Measurements from ENCODE around the gene WNT2. TPM values are rescaled to one million over a fixed set of nuclear protein-coding genes. Genes with fewer than 3 reads are reported as not detected.
"Not testable (repeated sequence)": the region's sequence is repeated elsewhere in the genome, so short reads cannot be mapped to it uniquely, and the experiment has no call there.

WNT2 gene
- total RNA-seq, 1 donor: under 0.01 TPM

DNA sequence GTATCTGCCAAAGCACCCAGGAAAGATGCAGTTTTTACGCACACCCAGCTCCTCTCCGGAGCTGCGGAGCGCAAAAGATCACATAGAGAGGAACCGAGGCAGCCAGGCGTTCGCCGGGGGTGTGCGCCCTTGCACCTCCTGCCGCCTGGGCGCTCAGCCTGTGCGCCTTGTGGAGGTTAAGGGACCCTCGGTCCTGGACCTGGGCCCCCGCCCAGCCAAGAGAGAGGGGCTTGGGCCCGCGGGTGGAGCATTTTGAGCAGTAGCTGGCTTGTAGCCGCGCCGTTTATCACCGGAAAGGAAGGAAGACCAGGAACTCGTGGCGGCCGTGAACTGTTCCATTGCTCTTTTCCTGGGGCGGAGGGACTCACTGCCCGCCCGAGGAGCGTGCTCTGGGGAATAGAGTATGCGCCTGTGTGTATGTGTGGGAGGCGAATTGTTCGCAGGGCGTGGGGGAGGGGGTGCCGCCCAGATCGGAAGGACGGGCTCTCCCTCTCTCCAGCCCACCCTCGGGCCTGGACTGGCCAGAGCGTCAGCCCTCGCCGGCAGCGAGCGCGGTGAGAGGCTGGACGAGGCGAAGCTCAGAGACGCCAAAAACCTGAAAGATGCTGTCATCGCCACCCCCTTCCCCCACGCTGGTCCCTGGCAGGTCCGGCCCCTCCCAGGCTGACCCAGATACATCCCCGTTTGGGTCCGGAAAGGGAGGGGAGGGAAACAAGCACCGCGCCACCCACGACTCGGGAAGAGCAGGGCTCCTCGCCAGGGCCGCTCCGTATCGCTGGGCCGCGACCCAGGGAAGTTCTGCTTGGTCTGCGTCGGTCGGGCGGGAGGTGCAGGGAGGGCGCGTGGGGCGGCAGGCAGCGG is 1.2 kb upstream of the WNT2 start:
- no peak overlapping the region for H3K4me3 ChIP-seq (ENCODE audit: low read length)
- no peaks in the 10 kb centered on the region for H3K9me3 ChIP-seq (ENCODE audit: low read depth, low read length)
- peaks cover 68% of the 10 kb centered on the region for H3K27me3 ChIP-seq (ENCODE audit: insufficient read depth, low read length)
- no peaks in the 10 kb centered on the region for H3K4me1 ChIP-seq (ENCODE audit: insufficient read depth, low read length)

DNA sequence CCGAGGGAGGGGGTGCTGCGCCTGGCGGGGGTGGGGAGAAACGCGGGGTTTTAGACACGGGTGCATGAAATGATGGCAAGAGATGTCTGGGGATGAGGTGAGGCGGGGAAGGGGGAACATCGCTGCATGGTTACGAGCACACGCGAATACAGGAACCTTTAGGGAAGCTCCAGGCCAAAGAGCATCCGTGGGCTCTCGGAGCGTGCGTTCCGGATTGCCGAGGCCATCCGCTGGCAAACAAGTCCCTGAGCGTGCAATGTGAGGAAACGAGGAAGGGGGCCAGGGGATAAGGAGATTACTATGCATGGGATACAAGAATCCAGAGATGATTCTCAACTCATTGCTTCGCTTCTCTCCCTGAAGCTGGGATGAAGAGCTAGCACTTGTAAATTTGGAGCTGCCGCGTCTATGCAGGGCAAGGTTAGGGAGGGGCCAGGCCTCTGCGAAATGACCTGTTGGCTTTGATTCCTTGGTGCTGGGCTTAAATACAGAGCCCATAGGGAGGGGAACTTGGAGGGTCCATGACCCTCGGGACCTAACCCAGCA is 520 bp upstream of the WNT2 start:
- Histone ChIP-seq H3K9me3 (ENCODE audit: low read depth, low read length) (no peaks in the 10 kb centered on the region), H3K4me1 (ENCODE audit: insufficient read depth, low read length) (no peaks in the 10 kb centered on the region), H3K27me3 (ENCODE audit: insufficient read depth, low read length) (peaks cover 68% of the 10 kb centered on the region), H3K4me3 (ENCODE audit: low read length) (no peak overlapping the region)

DNA sequence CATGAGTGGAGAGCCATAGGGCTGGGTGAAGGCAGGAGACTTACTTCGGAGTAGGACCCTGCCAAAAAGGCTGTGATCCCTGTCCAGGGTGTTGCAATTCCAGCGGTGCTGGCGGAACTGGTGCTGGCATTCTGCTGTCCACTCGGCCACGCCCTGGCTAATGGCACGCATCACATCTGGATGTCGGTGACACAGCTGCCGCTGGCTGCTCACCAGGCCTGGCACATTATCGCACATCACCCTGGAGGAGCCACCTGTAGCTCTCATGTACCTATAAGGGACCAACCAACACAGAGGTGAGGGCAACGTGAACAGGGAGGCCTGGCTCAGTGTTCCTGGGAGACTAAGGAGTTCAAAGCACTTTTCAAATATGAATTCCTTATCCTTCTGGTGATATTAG is 2.3 kb downstream of the WNT2 start:
- no peak overlapping the region for H3K4me3 ChIP-seq (ENCODE audit: low read length)
- no peaks in the 10 kb centered on the region for H3K4me1 ChIP-seq (ENCODE audit: insufficient read depth, low read length)
- no peaks in the 10 kb centered on the region for H3K9me3 ChIP-seq (ENCODE audit: low read depth, low read length)
- H3K27me3 ChIP-seq (ENCODE audit: insufficient read depth, low read length): peaks cover 54% of the 10 kb centered on the region

DNA sequence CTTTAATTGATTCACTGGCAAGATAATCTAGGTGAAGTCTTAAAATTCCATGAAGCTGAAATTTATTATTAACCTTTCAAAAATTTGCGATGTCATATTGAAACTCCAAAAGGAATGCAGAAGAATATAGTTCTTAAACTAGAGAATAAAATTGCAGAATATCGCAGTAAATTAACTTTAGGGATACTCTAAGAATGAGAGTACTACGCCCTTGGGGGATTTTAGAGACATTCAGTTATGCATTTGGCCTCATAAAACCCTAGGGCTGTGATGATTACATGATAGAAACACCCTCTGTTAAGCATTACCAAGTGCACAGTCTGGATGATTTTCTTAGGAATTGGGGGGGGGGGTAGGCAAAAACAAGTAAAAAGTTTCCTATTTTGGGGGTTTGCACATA is 3.7 kb downstream of the WNT2 start:
- H3K4me3 ChIP-seq (ENCODE audit: low read length): no peak overlapping the region
- peaks cover 41% of the 10 kb centered on the region for H3K27me3 ChIP-seq (ENCODE audit: insufficient read depth, low read length)
- H3K9me3 ChIP-seq (ENCODE audit: low read depth, low read length): no peaks in the 10 kb centered on the region
- H3K4me1 ChIP-seq (ENCODE audit: insufficient read depth, low read length): no peaks in the 10 kb centered on the region

DNA sequence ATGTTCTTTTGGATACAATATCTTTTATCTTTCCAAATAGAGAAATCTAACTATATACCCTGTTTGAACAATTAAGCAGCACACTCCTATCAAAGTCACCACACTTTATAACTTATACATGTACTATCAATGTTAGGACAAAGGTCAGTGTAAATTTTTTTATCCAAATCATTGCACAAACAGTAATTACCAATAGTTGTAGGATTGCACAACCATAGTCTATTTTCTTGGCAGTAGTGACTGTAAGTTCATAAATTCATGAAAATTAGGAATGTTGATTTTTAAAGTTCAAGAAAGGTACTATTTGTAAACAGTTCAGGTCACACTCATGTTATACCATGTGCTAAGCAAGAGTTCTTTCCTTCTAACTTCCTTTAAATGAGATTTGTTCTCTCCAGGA is 9.3 kb downstream of the WNT2 start:
- no peaks in the 10 kb centered on the region for H3K9me3 ChIP-seq (ENCODE audit: low read depth, low read length)
- H3K4me1 ChIP-seq (ENCODE audit: insufficient read depth, low read length): no peaks in the 10 kb centered on the region
- H3K27me3 ChIP-seq (ENCODE audit: insufficient read depth, low read length): no peaks in the 10 kb centered on the region
- no peak overlapping the region for H3K4me3 ChIP-seq (ENCODE audit: low read length)

DNA sequence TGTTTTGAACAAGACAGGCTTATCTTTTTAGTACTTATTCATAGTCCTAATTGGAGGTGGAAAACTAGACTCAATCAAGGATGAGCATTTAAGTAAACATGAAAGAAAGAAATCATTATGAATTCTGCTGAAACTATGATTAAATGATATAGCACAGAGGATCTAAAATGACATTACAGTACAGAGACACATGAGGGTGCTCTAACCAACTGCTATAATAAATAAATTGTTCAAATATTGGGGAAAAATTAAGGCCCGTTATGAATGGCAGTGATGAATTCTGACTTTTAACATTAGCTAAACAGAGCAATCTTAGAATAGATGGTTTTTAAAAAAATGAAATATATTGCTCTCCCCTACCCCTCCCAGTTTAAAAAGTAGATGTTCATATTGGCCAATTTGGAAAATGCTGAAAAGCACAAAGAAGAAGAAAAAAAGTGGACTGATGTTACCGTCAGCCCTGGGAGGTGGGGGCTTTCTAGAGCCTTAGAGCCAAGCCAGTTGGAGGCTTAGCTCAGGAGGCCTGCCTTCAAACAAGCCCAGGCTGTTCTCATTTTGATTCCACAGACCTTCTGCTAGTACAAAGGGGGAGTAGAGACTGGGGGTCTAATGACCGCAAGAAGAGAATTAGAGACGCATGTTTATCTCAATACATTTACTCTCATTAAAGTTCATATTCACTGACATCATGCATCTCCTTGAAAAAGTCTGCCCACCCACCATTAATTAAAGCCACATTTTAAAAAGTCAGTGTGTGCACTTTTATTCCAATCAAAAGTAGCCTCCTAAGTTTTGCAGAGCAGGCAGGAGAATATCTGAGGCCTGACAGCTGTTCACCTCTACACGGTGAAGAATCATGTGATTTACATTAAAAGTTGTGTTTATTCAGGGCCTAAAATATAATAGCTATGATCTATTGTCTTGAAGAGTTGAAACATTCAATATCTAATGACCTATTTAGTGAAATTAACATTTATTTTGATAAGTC is 10.0 kb downstream of the WNT2 start:
- H3K9me3 ChIP-seq (ENCODE audit: low read depth, low read length): no peaks in the 10 kb centered on the region
- H3K27me3 ChIP-seq (ENCODE audit: insufficient read depth, low read length): no peaks in the 10 kb centered on the region
- H3K4me1 ChIP-seq (ENCODE audit: insufficient read depth, low read length): no peaks in the 10 kb centered on the region
- H3K4me3 ChIP-seq (ENCODE audit: low read length): no peak overlapping the region

DNA sequence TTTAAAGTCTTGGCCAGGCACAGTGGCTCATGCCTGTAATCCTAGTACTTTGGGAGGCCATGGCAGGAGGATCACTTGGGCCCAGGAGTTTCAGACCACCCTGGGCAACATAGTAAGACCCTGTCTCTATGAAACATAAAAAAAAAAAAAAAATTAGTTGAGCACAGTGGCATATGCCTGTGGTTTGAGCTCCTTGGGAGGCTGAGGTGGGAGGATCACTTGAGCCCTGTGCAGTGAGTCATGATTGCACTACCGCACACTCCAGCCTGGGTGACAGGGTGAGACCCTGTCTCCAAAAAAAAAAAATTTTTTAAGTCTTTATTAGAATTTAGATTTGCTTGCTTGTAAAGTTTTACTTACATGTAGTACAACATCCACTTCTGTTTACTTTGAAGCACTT is 14.0 kb downstream of the WNT2 start:
- no peak overlapping the region for H3K4me3 ChIP-seq (ENCODE audit: low read length)
- H3K4me1 ChIP-seq (ENCODE audit: insufficient read depth, low read length): no peaks in the 10 kb centered on the region
- no peaks in the 10 kb centered on the region for H3K27me3 ChIP-seq (ENCODE audit: insufficient read depth, low read length)
- H3K9me3 ChIP-seq (ENCODE audit: low read depth, low read length): no peaks in the 10 kb centered on the region

DNA sequence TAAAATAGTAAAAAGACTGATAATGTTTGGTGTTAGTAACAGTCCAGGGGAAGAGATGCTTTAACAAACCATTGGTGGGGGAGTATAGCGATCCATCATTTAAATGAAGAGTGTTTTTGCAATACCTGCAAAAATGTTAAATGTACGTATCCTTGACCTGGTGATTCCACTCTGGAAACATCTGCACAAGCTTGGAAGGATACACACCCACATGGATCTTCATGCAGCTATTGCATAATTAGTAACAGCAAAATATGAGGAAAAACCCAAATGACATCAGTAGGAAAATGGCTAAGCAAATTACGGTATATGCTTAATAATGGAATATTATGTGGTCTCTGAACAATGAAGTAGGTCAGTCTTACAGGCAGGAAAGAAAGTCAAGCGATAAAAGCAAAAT is 20.5 kb downstream of the WNT2 start:
- H3K9me3 ChIP-seq (ENCODE audit: low read depth, low read length): no peaks in the 10 kb centered on the region
- no peak overlapping the region for H3K4me3 ChIP-seq (ENCODE audit: low read length)
- no peaks in the 10 kb centered on the region for H3K27me3 ChIP-seq (ENCODE audit: insufficient read depth, low read length)
- no peaks in the 10 kb centered on the region for H3K4me1 ChIP-seq (ENCODE audit: insufficient read depth, low read length)

DNA sequence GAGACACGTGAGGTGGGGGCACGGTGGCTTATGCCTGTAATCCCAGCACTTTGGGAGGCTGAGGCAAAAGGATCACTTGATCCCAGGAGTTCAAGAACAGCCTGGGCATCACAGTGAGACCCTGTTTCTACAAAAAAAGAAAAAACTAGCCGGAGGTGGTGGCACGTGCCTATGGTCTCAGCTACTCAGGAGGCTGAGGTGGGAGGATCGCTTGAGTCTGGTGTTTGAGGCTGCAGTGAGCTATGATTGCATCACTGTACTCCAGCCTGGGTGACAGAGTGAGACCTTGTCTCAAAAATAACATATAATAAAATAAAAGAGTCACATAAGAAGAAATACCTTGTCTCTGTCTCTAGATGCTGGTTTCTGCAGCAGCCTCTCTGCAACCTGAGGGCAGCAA is 22.4 kb downstream of the WNT2 start:
- H3K4me3 ChIP-seq (ENCODE audit: low read length); H3K4me1 ChIP-seq (ENCODE audit: insufficient read depth, low read length); H3K27me3 ChIP-seq (ENCODE audit: insufficient read depth, low read length); H3K9me3 ChIP-seq (ENCODE audit: low read depth, low read length): not testable (repeated sequence)

DNA sequence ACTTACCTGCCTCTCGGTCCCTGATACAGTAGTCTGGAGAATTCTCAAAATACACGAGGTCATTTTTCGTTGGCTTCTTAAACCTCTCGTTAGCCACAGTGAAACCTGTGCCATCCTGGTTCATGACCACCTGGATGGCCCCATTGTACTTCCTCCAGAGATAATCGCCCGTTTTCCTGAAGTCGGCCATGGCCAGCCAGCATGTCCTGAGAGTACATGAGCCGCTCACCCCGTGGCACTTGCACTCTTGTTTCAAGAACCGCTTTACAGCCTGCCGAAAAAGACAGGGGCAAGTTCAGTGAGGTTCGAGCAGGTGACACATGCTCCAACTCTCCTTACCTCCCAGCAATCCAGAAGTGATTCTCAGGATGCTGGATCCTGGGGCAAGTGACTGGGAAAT is 25.3 kb downstream of the WNT2 start:
- H3K9me3 ChIP-seq (ENCODE audit: low read depth, low read length): no peaks in the 10 kb centered on the region
- no peaks in the 10 kb centered on the region for H3K4me1 ChIP-seq (ENCODE audit: insufficient read depth, low read length)
- no peak overlapping the region for H3K4me3 ChIP-seq (ENCODE audit: low read length)
- no peaks in the 10 kb centered on the region for H3K27me3 ChIP-seq (ENCODE audit: insufficient read depth, low read length)

DNA sequence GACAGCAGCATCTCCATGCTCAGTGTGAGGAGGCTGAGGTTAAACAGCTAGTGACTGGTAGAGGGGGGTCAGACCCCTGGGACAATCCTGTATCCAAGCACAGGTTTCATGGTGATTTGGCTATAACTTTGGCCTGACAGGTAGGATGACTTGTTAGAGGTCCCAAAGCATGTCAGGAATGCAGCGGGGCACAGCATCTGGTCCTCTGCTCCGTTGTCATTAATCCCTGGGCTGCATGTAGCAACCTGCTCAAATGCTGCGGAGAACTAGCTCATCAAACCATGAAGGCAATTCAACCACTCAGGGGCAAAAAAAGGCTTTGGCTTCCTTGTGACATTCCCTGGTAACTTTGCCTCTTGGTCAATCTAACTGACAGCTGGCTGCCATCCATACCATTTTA is 26.8 kb downstream of the WNT2 start:
- H3K4me3 ChIP-seq (ENCODE audit: low read length): no peak overlapping the region
- no peaks in the 10 kb centered on the region for H3K9me3 ChIP-seq (ENCODE audit: low read depth, low read length)

DNA sequence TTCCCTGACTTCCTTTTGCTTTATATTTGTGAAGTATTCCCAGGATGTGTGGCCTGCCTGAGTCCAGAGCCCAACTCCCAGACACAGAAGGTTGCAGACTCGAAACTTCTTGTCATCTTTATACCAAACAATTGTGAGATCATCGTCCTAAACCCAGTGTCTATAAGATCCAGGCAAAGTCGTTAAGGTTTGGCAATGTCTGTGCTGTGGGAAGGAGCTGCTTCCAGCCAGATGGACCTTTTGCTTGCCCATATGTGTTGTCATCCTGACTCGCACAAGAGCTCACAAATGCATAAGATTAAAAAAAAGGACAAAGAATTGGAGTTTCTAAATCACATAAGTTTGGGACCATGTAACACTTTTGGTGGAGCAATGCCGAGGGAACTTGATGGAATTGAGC is 37.0 kb downstream of the WNT2 start:
- H3K4me1 ChIP-seq (ENCODE audit: insufficient read depth, low read length): no peaks in the 10 kb centered on the region
- H3K4me3 ChIP-seq (ENCODE audit: low read length): no peak overlapping the region
- no peaks in the 10 kb centered on the region for H3K27me3 ChIP-seq (ENCODE audit: insufficient read depth, low read length)
- no peaks in the 10 kb centered on the region for H3K9me3 ChIP-seq (ENCODE audit: low read depth, low read length)

More for the DNA sequence above, 26.8 kb downstream of the WNT2 start:
- Histone ChIP-seq H3K4me1 (ENCODE audit: insufficient read depth, low read length) (no peaks in the 10 kb centered on the region), H3K27me3 (ENCODE audit: insufficient read depth, low read length) (no peaks in the 10 kb centered on the region)

DNA sequence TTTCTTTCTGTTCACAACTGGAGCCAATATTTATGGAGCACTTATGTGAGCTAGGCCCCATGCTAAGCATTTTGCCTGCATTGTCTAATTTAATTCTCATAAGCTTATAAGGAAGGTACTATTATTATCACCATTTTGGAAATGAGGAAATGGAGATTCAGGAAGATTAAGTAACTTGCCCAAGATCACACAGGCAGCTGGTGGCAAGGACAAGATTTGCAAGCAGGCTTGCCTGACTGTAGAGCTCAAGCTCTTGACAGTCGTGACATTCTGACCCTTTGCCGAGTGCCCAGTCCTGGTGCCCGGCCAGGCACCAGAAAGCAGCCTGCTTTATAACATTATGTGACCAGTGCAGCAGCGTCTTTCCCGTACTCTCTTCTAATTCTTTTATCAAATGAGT is 38.2 kb downstream of the WNT2 start:
- no peaks in the 10 kb centered on the region for H3K4me1 ChIP-seq (ENCODE audit: insufficient read depth, low read length)
- H3K4me3 ChIP-seq (ENCODE audit: low read length): no peak overlapping the region
- no peaks in the 10 kb centered on the region for H3K9me3 ChIP-seq (ENCODE audit: low read depth, low read length)
- no peaks in the 10 kb centered on the region for H3K27me3 ChIP-seq (ENCODE audit: insufficient read depth, low read length)

DNA sequence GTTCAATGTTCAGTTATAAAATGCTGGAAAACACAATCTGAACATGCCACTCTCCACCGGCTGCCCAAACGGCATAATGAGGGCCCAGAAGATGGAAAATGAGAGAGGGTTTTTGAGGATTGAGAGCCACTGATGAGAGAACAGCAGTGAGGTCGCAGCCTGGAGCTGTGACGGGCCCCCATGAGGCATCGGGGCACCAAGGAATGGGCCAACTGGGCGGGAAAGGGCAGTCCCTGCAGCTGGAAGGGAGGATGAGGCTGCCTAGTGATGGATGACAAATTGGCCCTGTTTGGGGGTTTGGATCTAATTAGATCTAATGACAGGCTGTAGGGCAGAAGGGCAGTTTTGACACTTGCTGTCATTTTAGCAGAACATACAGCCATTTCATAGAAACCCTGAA is 39.1 kb downstream of the WNT2 start:
- no peaks in the 10 kb centered on the region for H3K27me3 ChIP-seq (ENCODE audit: insufficient read depth, low read length)

DNA sequence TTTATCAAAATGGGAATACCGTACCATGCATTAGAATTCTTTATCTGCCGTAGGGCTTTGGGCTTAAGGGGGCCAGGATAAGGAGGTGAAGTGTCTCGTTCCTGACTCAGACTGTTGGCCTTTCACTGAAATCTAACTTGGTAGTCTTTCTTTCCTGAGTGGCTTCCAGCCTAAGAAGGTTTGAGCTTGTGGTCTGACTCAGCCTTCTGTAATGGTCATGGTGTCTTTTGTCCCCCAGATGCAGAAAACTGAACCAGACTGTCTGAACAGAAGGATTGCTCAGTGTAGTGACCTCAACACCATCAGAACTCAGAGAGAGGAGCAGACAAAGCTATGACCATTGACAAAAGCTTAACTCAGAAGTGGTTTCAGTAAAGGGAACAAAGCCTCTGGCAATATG is 39.5 kb downstream of the WNT2 start:
- H3K9me3 ChIP-seq (ENCODE audit: low read depth, low read length): no peaks in the 10 kb centered on the region
- no peak overlapping the region for H3K4me3 ChIP-seq (ENCODE audit: low read length)
- H3K27me3 ChIP-seq (ENCODE audit: insufficient read depth, low read length): no peaks in the 10 kb centered on the region
- H3K4me1 ChIP-seq (ENCODE audit: insufficient read depth, low read length): no peaks in the 10 kb centered on the region

More for the DNA sequence above, 39.1 kb downstream of the WNT2 start:
- no peaks in the 10 kb centered on the region for H3K9me3 ChIP-seq (ENCODE audit: low read depth, low read length)
- no peak overlapping the region for H3K4me3 ChIP-seq (ENCODE audit: low read length)
- no peaks in the 10 kb centered on the region for H3K4me1 ChIP-seq (ENCODE audit: insufficient read depth, low read length)

All from mononuclear cell (primary cell).